H1 (cell line): Measurements from ENCODE around the gene SLC7A5.

Source experiments
- EP300 ChIP-seq, 2 experiments: IDR thresholded peaks; 1 replicate in 1 of 2; 2 replicates in 1 of 2; pipeline ENCODE4 v1.6.1; 2011 to 2012; ENCODE audit warnings: low read depth in 2 of 2, low read length in 2 of 2, mild to moderate bottlenecking in 2 of 2, borderline replicate concordance in 1 of 2, inconsistent platforms in 1 of 2, moderate library complexity in 1 of 2
- GABPA ChIP-seq: IDR thresholded peaks from 2 replicates; pipeline ENCODE4 v1.6.1; 2011; ENCODE audit warnings: mild to moderate bottlenecking, low read length, moderate library complexity, borderline replicate concordance; ENCODE audit not compliant: insufficient read depth
- JUND ChIP-seq: IDR thresholded peaks from 2 replicates; pipeline ENCODE4 v1.6.1; 2011; ENCODE audit warnings: mild to moderate bottlenecking, improper control_type of control experiment, low read length
- KDM1A ChIP-seq: fragments of 200-600, 300-600 bp; sonication (generic); IDR thresholded peaks from 2 replicates; pipeline ENCODE4 v1.7.1; 2016; ENCODE audit warnings: mild to moderate bottlenecking, low read length, borderline replicate concordance
- POLR2A ChIP-seq, 2 experiments: IDR thresholded peaks; 1 replicate in 1 of 2; 2 replicates in 1 of 2; pipeline ENCODE4 v1.6.1; 2011; ENCODE audit warnings: low read depth in 2 of 2, low read length in 2 of 2, mild to moderate bottlenecking in 2 of 2; ENCODE audit errors: control extremely low read depth in 1 of 2
- POU5F1 ChIP-seq: IDR thresholded peaks from 2 replicates; pipeline ENCODE4 v1.6.1; 2011; ENCODE audit warnings: low read depth, mild to moderate bottlenecking, low read length, moderate library complexity
- SIN3A ChIP-seq, 2 experiments: IDR thresholded peaks in 1 of 2; conservative IDR thresholded peaks in 1 of 2; 2 replicates each; pipeline ENCODE4 v1.6.1; 2011 to 2012; ENCODE audit warnings: low read length in 2 of 2, improper control_type of control experiment in 1 of 2, low read depth in 1 of 2, mild to moderate bottlenecking in 1 of 2
- TBP ChIP-seq: IDR thresholded peaks from 2 replicates; pipeline ENCODE4 v1.6.1; 2011; ENCODE audit warnings: low read depth, low read length, improper control_type of control experiment
- TEAD4 ChIP-seq: IDR thresholded peaks from 2 replicates; pipeline ENCODE4 v1.6.1; 2012; ENCODE audit warnings: low read depth, low read length, inconsistent platforms, mixed read lengths
- ZNF274 ChIP-seq: IDR thresholded peaks from 2 replicates; pipeline ENCODE4 v1.7.0; 2012; ENCODE audit warnings: low read length, borderline replicate concordance; ENCODE audit errors: extremely low read depth
- TF ChIP-seq, protein P1 (sequence below): IDR thresholded peaks from 2 replicates; pipeline ENCODE4 v1.6.1; 2012; ENCODE audit warnings: inconsistent platforms
- TF ChIP-seq, protein P2 (sequence below), 3 experiments: IDR thresholded peaks; 1 replicate in 2 of 3; 2 replicates in 1 of 3; pipeline versions ENCODE4 v1.5.1 to v1.6.1; 2011; ENCODE audit warnings: low read length in 3 of 3, mild to moderate bottlenecking in 3 of 3, inconsistent platforms in 2 of 3, low read depth in 1 of 3, moderate library complexity in 1 of 3; ENCODE audit not compliant: insufficient read depth in 1 of 3; ENCODE audit errors: control extremely low read depth in 1 of 3

DNA sequence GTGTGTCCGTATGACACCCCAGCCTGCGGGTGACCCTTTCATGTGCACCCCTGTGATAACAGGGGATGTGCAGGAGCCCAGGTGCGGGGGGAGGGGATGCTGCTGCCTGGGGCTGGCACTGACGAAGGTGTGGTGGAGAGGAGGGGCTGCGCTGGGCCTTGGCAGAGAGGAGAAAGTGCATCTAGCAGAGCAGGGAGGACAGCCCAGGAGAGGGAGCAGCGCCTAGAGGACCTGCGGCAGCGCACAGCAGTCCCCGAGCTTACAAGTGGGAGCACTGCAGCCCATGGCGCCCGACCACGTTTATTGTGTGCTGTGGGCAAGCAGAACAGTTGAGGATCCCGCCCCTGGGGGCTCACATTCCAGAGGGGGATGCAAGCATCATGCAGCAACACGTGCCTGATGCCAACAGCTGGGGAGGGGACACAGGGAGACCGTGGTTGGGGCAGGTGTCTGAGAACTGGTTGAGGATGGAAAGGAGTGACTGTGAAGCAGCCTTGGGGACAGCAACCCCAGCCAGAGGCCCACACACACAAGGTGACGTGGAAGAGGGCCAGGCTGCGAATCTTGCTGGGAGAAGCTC is 10.9 kb upstream of the SLC7A5 start:
- TF ChIP-seq TBP (no peak), GABPA (no peak), JUND (no peak), TEAD4 (no peak), EP300 (IDR thresholded peaks at IDR 0.05; ENCODE audit: borderline replicate concordance in 1 of 2, low read depth in 2 of 2, low read length in 2 of 2) (no peak), ZNF274 (no peak), SIN3A (conservative IDR thresholded peaks at IDR 0.05 in 1 of 2, IDR thresholded peaks at IDR 0.05 in 1 of 2; ENCODE audit: low read depth in 1 of 2, low read length in 2 of 2) (no peak), POU5F1 (no peak), POLR2A (IDR thresholded peaks at IDR 0.05; ENCODE audit: control extremely low read depth in 1 of 2, low read depth in 2 of 2, low read length in 2 of 2) (no peak), KDM1A (no peak)
- TF ChIP-seq, protein P1, sequence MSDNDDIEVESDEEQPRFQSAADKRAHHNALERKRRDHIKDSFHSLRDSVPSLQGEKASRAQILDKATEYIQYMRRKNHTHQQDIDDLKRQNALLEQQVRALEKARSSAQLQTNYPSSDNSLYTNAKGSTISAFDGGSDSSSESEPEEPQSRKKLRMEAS, result no peak
- TF ChIP-seq, protein P2, sequence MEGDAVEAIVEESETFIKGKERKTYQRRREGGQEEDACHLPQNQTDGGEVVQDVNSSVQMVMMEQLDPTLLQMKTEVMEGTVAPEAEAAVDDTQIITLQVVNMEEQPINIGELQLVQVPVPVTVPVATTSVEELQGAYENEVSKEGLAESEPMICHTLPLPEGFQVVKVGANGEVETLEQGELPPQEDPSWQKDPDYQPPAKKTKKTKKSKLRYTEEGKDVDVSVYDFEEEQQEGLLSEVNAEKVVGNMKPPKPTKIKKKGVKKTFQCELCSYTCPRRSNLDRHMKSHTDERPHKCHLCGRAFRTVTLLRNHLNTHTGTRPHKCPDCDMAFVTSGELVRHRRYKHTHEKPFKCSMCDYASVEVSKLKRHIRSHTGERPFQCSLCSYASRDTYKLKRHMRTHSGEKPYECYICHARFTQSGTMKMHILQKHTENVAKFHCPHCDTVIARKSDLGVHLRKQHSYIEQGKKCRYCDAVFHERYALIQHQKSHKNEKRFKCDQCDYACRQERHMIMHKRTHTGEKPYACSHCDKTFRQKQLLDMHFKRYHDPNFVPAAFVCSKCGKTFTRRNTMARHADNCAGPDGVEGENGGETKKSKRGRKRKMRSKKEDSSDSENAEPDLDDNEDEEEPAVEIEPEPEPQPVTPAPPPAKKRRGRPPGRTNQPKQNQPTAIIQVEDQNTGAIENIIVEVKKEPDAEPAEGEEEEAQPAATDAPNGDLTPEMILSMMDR (IDR thresholded peaks at IDR 0.05; ENCODE audit: control extremely low read depth in 1 of 3, insufficient read depth in 1 of 3, low read depth in 1 of 3, low read length in 3 of 3), result no peak
